ENCODE results near the gene CDKN2AIP. TPM values are rescaled to one million over a fixed set of nuclear protein-coding genes. Genes with fewer than 3 reads are reported as not detected.

The CDKN2AIP gene
- total and polyA plus RNA-seq, 2 experiments from 2014 or later = 26.7 to 43.6 TPM

GRCh38 chr4:183407635-183408464, 36.6 kb upstream of the CDKN2AIP start:
- Histone ChIP-seq H3K9me3 (ENCODE audit: low read depth) (no peaks in the 10 kb centered on the region), H3K27ac (peak overlapping the region; percentile 79), H3K9me2 (replicated peaks; ENCODE audit: insufficient read depth) (no peaks in the 10 kb centered on the region), H3K79me2 (no peaks in the 10 kb centered on the region), H3K36me3 (replicated peaks; ENCODE audit: insufficient read depth, low read depth) (no peaks in the 10 kb centered on the region), H3K4me1 (ENCODE audit: insufficient read depth) (peaks cover 12% of the 10 kb centered on the region), H4K20me1 (ENCODE audit: insufficient read depth, poor library complexity, severe bottlenecking) (no peaks in the 10 kb centered on the region), H2AFZ (peak overlapping the region; percentile 51), H3K27me3 (no peaks in the 10 kb centered on the region), H3K4me2 (peak overlapping the region; percentile 73), H3K4me3 (peak overlapping the region; percentile 27)
- no peak for TF ChIP-seq EZH2 (IDR thresholded peaks at IDR 0.05; ENCODE audit: borderline replicate concordance)
- TF ChIP-seq EZH2phosphoT487 (IDR thresholded peaks at IDR 0.05; ENCODE audit: low read depth, severe bottlenecking, unreplicated experiment) = no peak
- TF ChIP-seq CTCF (IDR thresholded peaks at IDR 0.05; ENCODE audit: poor library complexity) = no peak
- WGBS (ENCODE audit: low lambda C conversion rate, missing lambda C conversion rate) = 80% methylated on average over 7 of the region's 8 CpGs
- DNase-seq (ENCODE audit: low spot score) = no peak

DNA sequence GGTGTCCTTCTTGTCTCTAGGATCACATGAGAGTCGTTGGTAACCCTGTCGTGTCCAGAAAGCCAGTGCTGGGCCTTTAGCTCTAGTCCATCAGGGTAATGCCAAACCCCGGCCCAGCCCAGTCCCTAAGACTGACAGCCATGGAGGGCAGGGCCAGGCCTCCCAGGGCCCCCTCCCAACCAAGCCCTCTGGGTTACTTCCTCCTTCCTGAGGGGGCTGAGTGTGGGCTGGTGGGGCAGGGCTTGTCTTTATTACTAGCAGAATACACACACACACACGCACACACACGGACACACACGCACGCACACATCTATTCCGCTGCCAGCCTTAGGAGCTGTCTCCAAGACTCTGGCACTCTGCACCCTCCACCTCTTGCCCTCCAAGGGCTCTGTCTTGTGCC, 35.6 kb upstream of the CDKN2AIP start:
- peak; percentile 64 for DNase-seq (ENCODE audit: low spot score)
- H3K27ac ChIP-seq = peak overlapping the region; percentile 79
- no peaks in the 10 kb centered on the region for H3K9me2 ChIP-seq (replicated peaks; ENCODE audit: insufficient read depth)
- H3K27me3 ChIP-seq = no peaks in the 10 kb centered on the region
- no peaks in the 10 kb centered on the region for H4K20me1 ChIP-seq (ENCODE audit: insufficient read depth, poor library complexity, severe bottlenecking)
- H3K9me3 ChIP-seq (ENCODE audit: low read depth) = no peaks in the 10 kb centered on the region
- peak overlapping the region; percentile 73 for H3K4me2 ChIP-seq
- TF ChIP-seq CTCF (IDR thresholded peaks at IDR 0.05; ENCODE audit: poor library complexity) (no peak), EZH2phosphoT487 (IDR thresholded peaks at IDR 0.05; ENCODE audit: low read depth, severe bottlenecking, unreplicated experiment) (no peak), EZH2 (IDR thresholded peaks at IDR 0.05; ENCODE audit: borderline replicate concordance) (no peak)
- H3K36me3 ChIP-seq (replicated peaks; ENCODE audit: insufficient read depth, low read depth) = no peaks in the 10 kb centered on the region
- H3K4me3 ChIP-seq = no peak overlapping the region
- H3K79me2 ChIP-seq = no peaks in the 10 kb centered on the region
- peaks cover 12% of the 10 kb centered on the region for H3K4me1 ChIP-seq (ENCODE audit: insufficient read depth)
- H2AFZ ChIP-seq = no peak overlapping the region
- 83% methylated on average over 8 of the region's 8 CpGs for WGBS (ENCODE audit: low lambda C conversion rate, missing lambda C conversion rate)

- DNase-seq (ENCODE audit: low spot score) = peak; percentile 51
Measured at GRCh38 chr4:183409483-183409882, 35.0 kb upstream of the CDKN2AIP start.

More at GRCh38 chr4:183409483-183409882, 35.0 kb upstream of the CDKN2AIP start:
- H3K4me2 ChIP-seq = peak overlapping the region; percentile 45
- no peaks in the 10 kb centered on the region for H3K9me3 ChIP-seq (ENCODE audit: low read depth)
- no peaks in the 10 kb centered on the region for H4K20me1 ChIP-seq (ENCODE audit: insufficient read depth, poor library complexity, severe bottlenecking)
- H3K4me1 ChIP-seq (ENCODE audit: insufficient read depth) = peaks cover 12% of the 10 kb centered on the region
- H3K27me3 ChIP-seq = no peaks in the 10 kb centered on the region
- TF ChIP-seq EZH2 (IDR thresholded peaks at IDR 0.05; ENCODE audit: borderline replicate concordance) (no peak), EZH2phosphoT487 (IDR thresholded peaks at IDR 0.05; ENCODE audit: low read depth, severe bottlenecking, unreplicated experiment) (no peak), CTCF (IDR thresholded peaks at IDR 0.05; ENCODE audit: poor library complexity) (no peak)
- H3K36me3 ChIP-seq (replicated peaks; ENCODE audit: insufficient read depth, low read depth) = no peaks in the 10 kb centered on the region
- H3K4me3 ChIP-seq = no peak overlapping the region
- no peaks in the 10 kb centered on the region for H3K9me2 ChIP-seq (replicated peaks; ENCODE audit: insufficient read depth)
- H3K79me2 ChIP-seq = no peaks in the 10 kb centered on the region
- WGBS (ENCODE audit: low lambda C conversion rate, missing lambda C conversion rate) = 58% methylated on average over 4 of the region's 4 CpGs
- peak overlapping the region; percentile 79 for H3K27ac ChIP-seq
- H2AFZ ChIP-seq = no peak overlapping the region
